Adipocyte (in vitro differentiated cells): ENCODE measurements around the gene CELSR2.
"Not testable (repeated sequence)": the region's sequence is repeated elsewhere in the genome, so short reads cannot be mapped to it uniquely, and the experiment has no call there.

Experiments used
- DNase-seq: peaks from one replicate; pipeline ENCODE4 v3.0.0-alpha.2; 2015; ENCODE audit warnings: low read depth
- H3K27me3 ChIP-seq: replicated peaks from 2 replicates; pipeline ENCODE4 v1.7.0; 2013; ENCODE audit warnings: mild to moderate bottlenecking, low read length, moderate library complexity; ENCODE audit not compliant: control insufficient read depth, insufficient read depth
- H3K36me3 ChIP-seq: 2 replicates; pipeline ENCODE4 v1.7.0; 2013; ENCODE audit warnings: low read length, mild to moderate bottlenecking, moderate library complexity; ENCODE audit not compliant: control insufficient read depth, insufficient read depth, severe bottlenecking
- H3K4me1 ChIP-seq: 2 replicates; pipeline ENCODE4 v1.7.0; 2013; ENCODE audit warnings: mild to moderate bottlenecking, low read length, moderate library complexity; ENCODE audit not compliant: control insufficient read depth, insufficient read depth
- H3K4me3 ChIP-seq: 2 replicates; pipeline ENCODE4 v1.7.0; 2013; ENCODE audit warnings: mild to moderate bottlenecking, low read length, moderate library complexity
- H3K9ac ChIP-seq: 2 replicates; pipeline ENCODE4 v1.7.0; 2013; ENCODE audit warnings: mild to moderate bottlenecking, low read length, moderate library complexity
- H3K9me3 ChIP-seq: 2 replicates; pipeline ENCODE4 v1.7.0; 2013; ENCODE audit warnings: mild to moderate bottlenecking, low read length, moderate library complexity; ENCODE audit not compliant: control insufficient read depth

Gene CELSR2

GRCh38 chr1:109213824-109214693 is 35.3 kb upstream of the CELSR2 start, which contains the start of gene SARS1:
Gene SARS1, plus strand, starts transcription at chr1:109213918. Its CDS starts 75 bp downstream, at chr1:109213993.
- peak within 1 kb of the TSS; percentile 100 for H3K4me3 ChIP-seq
- no peaks in the 10 kb centered on the region for H3K9me3 ChIP-seq
- H3K27me3 ChIP-seq, result no peaks in the 10 kb centered on the region
- H3K9ac ChIP-seq, result peak within 1 kb of the TSS; percentile 99
- H3K4me1 ChIP-seq, result peaks cover 29% of the 10 kb centered on the region
- DNase-seq, result peak; percentile 96
- H3K36me3 ChIP-seq, result peaks cover 6% of the 10 kb centered on the region

DNA sequence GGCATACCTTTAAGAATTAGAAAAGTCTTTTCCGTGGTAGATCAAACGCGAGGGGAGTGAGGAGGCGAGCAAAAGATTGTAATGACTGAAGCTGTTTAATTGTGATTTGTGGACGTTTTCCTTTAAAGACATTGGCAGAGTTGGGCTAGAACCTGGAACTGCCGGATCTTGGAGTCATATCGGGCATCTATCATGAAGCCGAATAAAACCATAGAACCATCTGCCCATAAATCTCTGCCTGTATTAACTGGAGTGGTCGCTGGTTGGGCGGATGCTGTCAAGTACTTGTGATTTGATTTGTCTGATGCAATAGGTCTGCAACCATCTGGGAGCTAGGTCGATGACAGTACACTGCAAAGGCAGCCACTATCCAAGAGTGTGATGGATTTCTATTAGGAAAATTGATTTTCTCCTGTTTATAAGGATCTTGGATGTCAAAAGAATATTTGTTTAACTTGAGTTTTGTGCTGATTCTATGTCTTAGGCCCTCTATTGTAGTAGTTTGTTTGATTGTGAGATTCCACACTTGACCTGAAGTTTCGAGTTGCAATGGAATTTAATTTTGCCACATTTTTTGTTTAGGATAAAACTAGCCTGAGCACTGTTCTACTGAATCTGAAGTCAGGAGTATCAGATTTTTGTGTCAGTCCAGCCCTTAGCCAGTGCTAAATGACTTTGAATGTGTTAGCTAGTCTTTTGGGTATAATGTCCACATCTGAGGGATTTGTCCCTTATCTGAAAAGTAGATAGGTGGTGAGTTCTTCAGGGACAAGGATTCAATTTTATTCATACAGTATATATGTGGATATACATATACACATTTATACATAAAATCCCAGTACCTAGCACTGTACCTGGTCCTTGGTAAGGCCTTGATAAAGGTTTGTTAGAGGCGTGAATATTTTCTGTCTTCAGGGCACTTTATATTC is 34.4 kb upstream of the CELSR2 start:
- H3K4me3 ChIP-seq, result peak overlapping the region; percentile 100
- no peaks in the 10 kb centered on the region for H3K9me3 ChIP-seq
- H3K4me1 ChIP-seq, result peaks cover 26% of the 10 kb centered on the region
- peak; percentile 96 for DNase-seq
- peak overlapping the region; percentile 99 for H3K9ac ChIP-seq
- H3K27me3 ChIP-seq, result no peaks in the 10 kb centered on the region
- peaks cover 9% of the 10 kb centered on the region for H3K36me3 ChIP-seq

DNA sequence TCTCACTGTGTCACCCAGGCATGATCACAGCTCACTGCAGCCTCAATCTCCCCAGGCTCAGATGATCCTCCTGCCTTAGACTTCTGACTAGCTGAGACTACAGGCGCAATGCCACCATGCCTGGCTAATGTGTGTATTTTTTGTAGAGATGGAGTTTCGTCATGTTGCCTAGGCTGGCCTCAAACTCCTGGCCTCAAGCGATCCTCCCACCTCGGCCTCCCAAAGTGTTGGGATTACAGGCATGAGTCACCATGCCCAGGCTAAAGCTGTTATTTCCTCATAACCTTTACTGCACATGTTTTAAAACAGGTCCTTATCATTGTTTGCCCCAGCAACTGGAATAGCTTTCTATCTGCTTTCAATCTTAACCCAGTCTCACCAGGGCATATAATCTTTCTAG is 32.7 kb upstream of the CELSR2 start:
- Histone ChIP-seq H3K4me1 (peaks cover 26% of the 10 kb centered on the region), H3K36me3 (peaks cover 14% of the 10 kb centered on the region), H3K4me3 (peak overlapping the region; percentile 26), H3K27me3 (no peaks in the 10 kb centered on the region), H3K9me3 (no peaks in the 10 kb centered on the region), H3K9ac (no peak overlapping the region)
- no peak for DNase-seq

DNA sequence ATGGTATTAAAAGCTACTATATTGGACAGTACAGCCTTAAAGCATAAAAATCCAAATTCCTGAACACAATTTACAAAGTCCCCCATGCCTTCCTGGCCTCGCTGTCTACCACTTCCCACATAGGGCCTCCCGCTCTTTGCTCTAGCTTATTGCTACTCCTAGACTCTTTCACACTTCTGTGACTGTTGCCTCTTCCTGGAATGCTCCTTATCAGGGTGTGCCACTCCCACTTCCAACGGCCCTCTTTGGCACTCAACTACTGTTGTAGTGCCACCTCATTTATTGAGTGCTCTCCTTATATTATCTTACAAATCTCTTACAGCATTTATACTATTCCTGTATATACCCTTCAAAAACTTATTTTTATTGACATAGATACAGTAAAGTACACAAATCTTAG is 30.8 kb upstream of the CELSR2 start:
- Histone ChIP-seq H3K9me3 (no peaks in the 10 kb centered on the region), H3K4me3 (no peak overlapping the region), H3K36me3 (peaks cover 28% of the 10 kb centered on the region), H3K27me3 (no peaks in the 10 kb centered on the region), H3K9ac (no peak overlapping the region), H3K4me1 (peaks cover 23% of the 10 kb centered on the region)
- no peak for DNase-seq

DNA sequence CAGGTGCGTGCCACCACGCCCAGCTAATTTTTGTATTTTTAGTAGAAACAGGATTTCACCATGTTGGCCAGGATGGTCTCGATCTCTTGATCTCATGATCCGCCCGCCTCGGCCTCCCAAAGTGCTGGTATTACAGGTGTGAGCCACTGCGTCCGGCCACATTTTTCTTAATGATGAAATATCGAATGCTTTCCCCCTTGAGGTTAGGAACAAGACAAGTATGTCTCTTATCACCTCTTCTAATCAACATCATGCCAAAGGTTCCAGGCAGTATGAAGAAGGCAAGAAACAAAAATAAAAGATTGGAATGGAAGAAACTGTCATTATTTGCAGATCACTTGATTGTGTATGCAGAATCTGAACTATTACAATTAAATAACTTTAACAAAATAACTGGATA is 28.1 kb upstream of the CELSR2 start:
- H3K27me3 ChIP-seq, H3K9me3 ChIP-seq, H3K9ac ChIP-seq, DNase-seq, H3K4me3 ChIP-seq: not testable (repeated sequence)
- Histone ChIP-seq H3K36me3 (peaks cover 54% of the 10 kb centered on the region), H3K4me1 (peaks cover 10% of the 10 kb centered on the region)

- Histone ChIP-seq H3K36me3 (peaks cover 73% of the 10 kb centered on the region), H3K9ac (no peak overlapping the region), H3K27me3 (no peaks in the 10 kb centered on the region), H3K9me3 (no peaks in the 10 kb centered on the region), H3K4me3 (no peak overlapping the region), H3K4me1 (peaks cover 8% of the 10 kb centered on the region)
- DNase-seq, result no peak
These were observed 24.0 kb upstream of the CELSR2 start for GRCh38 chr1:109225308-109225707.

- no peak for DNase-seq
- Histone ChIP-seq H3K9ac (no peak overlapping the region), H3K9me3 (no peaks in the 10 kb centered on the region), H3K27me3 (no peaks in the 10 kb centered on the region), H3K36me3 (peaks cover 78% of the 10 kb centered on the region), H3K4me3 (no peak overlapping the region), H3K4me1 (peaks cover 8% of the 10 kb centered on the region)
These were observed 23.5 kb upstream of the CELSR2 start for GRCh38 chr1:109225711-109226445.

GRCh38 chr1:109228167-109228566 is 21.2 kb upstream of the CELSR2 start:
- Histone ChIP-seq H3K27me3 (no peaks in the 10 kb centered on the region), H3K4me3 (no peak overlapping the region), H3K4me1 (peaks cover 8% of the 10 kb centered on the region), H3K9me3 (no peaks in the 10 kb centered on the region), H3K9ac (no peak overlapping the region), H3K36me3 (peaks cover 86% of the 10 kb centered on the region)
- DNase-seq, result peak; percentile 62

GRCh38 chr1:109229531-109230127 is 19.7 kb upstream of the CELSR2 start:
- H3K4me1 ChIP-seq, result peaks cover 8% of the 10 kb centered on the region
- no peaks in the 10 kb centered on the region for H3K27me3 ChIP-seq
- no peak for DNase-seq
- H3K4me3 ChIP-seq, result no peak overlapping the region
- no peaks in the 10 kb centered on the region for H3K9me3 ChIP-seq
- no peak overlapping the region for H3K9ac ChIP-seq
- peaks cover 86% of the 10 kb centered on the region for H3K36me3 ChIP-seq

GRCh38 chr1:109231066-109231465 is 18.3 kb upstream of the CELSR2 start:
- Histone ChIP-seq H3K36me3 (peaks cover 86% of the 10 kb centered on the region), H3K4me1 (peaks cover 8% of the 10 kb centered on the region), H3K9ac (no peak overlapping the region)

More at GRCh38 chr1:109231066-109231465, 18.3 kb upstream of the CELSR2 start:
- H3K9me3 ChIP-seq, result no peaks in the 10 kb centered on the region
- H3K27me3 ChIP-seq, result no peaks in the 10 kb centered on the region
- H3K4me3 ChIP-seq, result no peak overlapping the region
- no peak for DNase-seq
